NB4 (cell line): ENCODE data around the gene SERPINB8.

Experiments used
- DNase-seq: peaks from one replicate; pipeline ENCODE4 v3.0.0; 2010; ENCODE audit warnings: low read depth
- H3K4me3 ChIP-seq: one replicate; pipeline ENCODE4 v1.5.1; 2011; ENCODE audit warnings: mild to moderate bottlenecking, low read depth, low read length, moderate library complexity
- MYC ChIP-seq: IDR thresholded peaks from 2 replicates; pipeline ENCODE4 v1.6.1; 2011; ENCODE audit warnings: low read depth, low read length
- POLR2A ChIP-seq: IDR thresholded peaks from 2 replicates; pipeline ENCODE4 v1.6.1; 2011; ENCODE audit warnings: mild to moderate bottlenecking; ENCODE audit not compliant: insufficient read length; ENCODE audit errors: extremely low read depth
- TF ChIP-seq, protein P1 (sequence below): IDR thresholded peaks from one replicate; pipeline ENCODE4 v1.5.1; 2012; ENCODE audit warnings: low read depth, low read length
- TF ChIP-seq, protein P2 (sequence below): IDR thresholded peaks from 2 replicates; pipeline ENCODE4 v1.6.1; 2011; ENCODE audit warnings: low read depth, low read length

SERPINB8 gene

DNA sequence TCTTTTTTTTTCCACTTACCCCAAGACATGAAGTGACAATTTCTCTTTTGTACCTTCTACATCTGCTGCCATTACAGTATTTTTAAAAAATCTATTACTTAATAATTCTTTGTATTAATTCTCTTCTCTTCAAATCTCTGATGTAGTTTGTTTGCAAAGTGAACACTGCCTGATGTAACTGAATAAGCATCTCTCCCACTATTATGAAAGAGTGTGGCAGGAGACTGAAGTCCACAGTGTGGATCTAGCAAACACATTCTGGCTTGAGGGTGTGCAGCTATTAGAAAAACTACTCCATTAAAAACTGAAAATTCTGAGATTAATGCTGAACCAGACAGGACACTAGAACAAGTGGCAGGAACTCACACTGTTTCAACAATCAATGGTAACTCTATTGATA lies 5.0 kb upstream of the SERPINB8 start:
- H3K4me3 ChIP-seq: no peak overlapping the region
- no peak for DNase-seq
- no peak for TF ChIP-seq MYC
- TF ChIP-seq, protein P1, sequence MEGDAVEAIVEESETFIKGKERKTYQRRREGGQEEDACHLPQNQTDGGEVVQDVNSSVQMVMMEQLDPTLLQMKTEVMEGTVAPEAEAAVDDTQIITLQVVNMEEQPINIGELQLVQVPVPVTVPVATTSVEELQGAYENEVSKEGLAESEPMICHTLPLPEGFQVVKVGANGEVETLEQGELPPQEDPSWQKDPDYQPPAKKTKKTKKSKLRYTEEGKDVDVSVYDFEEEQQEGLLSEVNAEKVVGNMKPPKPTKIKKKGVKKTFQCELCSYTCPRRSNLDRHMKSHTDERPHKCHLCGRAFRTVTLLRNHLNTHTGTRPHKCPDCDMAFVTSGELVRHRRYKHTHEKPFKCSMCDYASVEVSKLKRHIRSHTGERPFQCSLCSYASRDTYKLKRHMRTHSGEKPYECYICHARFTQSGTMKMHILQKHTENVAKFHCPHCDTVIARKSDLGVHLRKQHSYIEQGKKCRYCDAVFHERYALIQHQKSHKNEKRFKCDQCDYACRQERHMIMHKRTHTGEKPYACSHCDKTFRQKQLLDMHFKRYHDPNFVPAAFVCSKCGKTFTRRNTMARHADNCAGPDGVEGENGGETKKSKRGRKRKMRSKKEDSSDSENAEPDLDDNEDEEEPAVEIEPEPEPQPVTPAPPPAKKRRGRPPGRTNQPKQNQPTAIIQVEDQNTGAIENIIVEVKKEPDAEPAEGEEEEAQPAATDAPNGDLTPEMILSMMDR: no peak
- no peak for TF ChIP-seq POLR2A
- TF ChIP-seq, protein P2, sequence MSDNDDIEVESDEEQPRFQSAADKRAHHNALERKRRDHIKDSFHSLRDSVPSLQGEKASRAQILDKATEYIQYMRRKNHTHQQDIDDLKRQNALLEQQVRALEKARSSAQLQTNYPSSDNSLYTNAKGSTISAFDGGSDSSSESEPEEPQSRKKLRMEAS: no peak

DNA sequence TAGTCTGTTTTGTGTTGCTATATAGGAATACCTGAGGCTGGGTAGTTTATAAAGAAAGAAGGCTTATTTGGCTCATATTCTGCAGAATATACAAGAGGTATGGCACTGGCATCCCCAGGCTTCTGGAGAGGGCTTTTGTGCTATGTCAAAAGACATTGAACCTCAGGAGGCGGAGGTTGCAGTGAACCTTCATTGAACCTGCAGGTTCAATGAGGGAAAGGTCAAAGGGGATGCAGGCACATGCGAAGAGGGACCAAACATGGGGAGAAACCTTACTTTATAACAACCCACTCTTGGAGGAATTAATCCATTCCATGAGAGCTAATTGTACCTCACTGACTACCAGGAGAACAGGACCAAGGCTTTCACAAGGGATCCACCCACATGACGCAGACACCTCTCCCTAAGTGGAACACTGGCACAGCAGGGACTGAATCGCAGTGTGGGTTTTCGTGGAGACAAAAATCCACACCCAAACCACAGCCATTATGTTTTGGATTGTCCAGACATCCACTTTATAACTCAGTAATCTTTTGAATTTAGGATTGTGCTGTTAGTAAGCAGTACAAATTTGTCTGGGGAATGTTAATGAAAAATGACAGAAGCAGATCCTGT lies 4.1 kb upstream of the SERPINB8 start:
- no peak overlapping the region for H3K4me3 ChIP-seq
- TF ChIP-seq MYC (no peak), POLR2A (no peak)
- TF ChIP-seq, protein P2: no peak
- TF ChIP-seq, protein P1: no peak
- DNase-seq: no peak

DNA sequence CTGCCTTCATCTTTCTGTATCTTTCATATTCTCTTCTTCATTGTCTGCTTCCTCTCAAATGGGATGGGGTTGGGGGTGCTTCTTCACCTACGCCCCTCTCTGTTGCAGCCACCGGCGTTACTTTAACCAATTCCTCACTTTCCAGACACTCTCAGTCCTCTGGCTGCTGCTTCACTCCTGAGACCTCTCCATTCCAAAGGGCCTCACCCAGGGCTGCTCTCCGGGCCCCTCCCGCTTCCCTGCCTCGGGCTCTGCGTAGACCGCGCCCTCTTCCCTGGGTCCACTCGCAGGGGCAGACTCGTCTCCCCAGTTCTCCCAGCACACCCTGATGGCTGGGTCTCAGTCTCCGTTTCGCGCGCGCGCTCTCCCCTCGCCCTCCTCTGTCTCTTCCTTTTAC lies 926 bp downstream of the SERPINB8 start:
- TF ChIP-seq POLR2A (no peak), MYC (no peak)
- TF ChIP-seq, protein P1: no peak
- TF ChIP-seq, protein P2: no peak
- H3K4me3 ChIP-seq: peak overlapping the region; percentile 69
- DNase-seq: no peak

DNA sequence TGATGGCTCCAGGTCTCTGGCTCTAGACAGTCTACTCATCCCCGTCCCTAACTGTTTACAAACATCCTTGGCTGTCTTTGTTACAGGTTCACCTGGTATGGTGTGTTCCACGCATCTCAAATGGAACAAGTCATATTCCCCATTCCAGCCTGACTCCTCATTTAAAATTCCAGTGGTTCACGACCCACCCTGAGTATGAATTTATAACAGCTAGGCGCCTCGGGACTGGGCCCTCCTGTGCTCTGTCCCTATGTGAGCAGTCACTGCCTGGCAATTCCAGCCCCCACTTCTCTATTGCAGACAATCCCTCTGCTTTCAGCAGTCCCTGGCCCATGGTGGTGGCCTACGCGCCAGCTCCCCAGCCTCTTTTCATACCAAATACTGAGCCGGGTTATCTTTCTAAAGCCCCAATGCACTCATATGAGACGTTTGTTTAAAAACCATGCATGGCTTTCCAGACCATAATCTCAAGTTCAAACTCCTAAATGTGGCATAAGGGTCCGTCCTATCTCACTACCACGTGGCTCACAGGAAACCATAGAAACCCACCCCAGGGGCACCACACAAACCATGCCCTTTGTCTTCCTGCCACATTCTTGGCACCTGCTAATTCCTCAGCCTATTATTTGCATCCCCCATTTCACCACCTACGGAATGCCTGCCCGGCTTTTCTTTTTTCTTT lies 1.6 kb downstream of the SERPINB8 start:
- DNase-seq: no peak
- H3K4me3 ChIP-seq: no peak overlapping the region
- TF ChIP-seq, protein P1: no peak
- TF ChIP-seq MYC (no peak), POLR2A (no peak)
- TF ChIP-seq, protein P2: no peak

DNA sequence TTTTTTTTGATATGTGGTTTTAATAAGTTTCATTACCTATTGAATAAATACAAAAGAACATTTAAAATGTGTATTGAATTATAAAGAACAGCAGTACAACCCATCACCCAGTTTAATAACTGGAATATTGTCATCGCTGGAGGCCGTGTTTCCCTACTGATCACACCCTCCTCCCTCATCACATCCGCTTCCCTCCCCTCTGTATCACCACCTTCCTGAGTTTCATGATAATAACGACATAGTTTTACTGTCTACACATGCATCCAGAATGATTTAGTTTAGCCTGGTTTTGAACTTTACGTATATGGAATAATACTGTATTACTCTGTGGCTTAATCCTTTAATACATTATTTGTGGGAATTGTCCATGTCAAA lies 2.1 kb downstream of the SERPINB8 start:
- H3K4me3 ChIP-seq: no peak overlapping the region
- TF ChIP-seq POLR2A (no peak), MYC (no peak)
- TF ChIP-seq, protein P1: no peak
- TF ChIP-seq, protein P2: no peak
- no peak for DNase-seq

DNA sequence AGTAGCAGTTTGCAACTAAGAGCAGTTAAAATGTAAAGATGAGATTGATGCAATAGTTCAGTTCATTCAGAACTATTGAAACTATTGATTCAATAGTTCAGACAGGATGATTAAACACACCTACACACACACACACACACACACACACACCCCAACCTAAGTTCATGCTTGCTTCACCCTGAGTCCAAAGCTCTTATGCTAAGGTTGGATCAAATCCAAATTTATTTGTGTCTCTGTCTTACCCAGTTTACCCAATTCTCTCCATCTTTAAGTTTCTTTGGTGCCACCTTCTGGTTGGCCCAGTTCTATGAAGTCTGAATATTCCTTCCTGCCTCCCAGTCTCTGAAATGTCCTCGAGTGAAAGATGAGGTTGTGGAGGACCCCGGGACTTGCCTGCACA lies 5.1 kb downstream of the SERPINB8 start:
- no peak overlapping the region for H3K4me3 ChIP-seq
- TF ChIP-seq, protein P1: peak; percentile 26
- TF ChIP-seq POLR2A: no peak
- TF ChIP-seq, protein P2: no peak
- no peak for TF ChIP-seq MYC
- peak; percentile 47 for DNase-seq
